ENCODE measurements around the gene FCHSD2. TPM values are rescaled to one million over a fixed set of nuclear protein-coding genes. Genes with fewer than 3 reads are reported as not detected.
A peak's percentile ranks its signal among the peaks of the same experiment; 100 is the strongest.

The FCHSD2 gene
- total and polyA plus RNA-seq, 2 donors (not counting 1 experiment from before 2014, with no cell fraction given), result 19.5 to 40.6 TPM

- Histone ChIP-seq H3K4me1 (ENCODE audit: control insufficient read depth, extremely low read depth, insufficient read depth, low read length) (no peaks in the 10 kb centered on the region), H3K27me3 (ENCODE audit: control insufficient read depth, insufficient read depth, low read length) (no peaks in the 10 kb centered on the region), H2AFZ (ENCODE audit: low read length) (no peak overlapping the region), H3K79me2 (ENCODE audit: control insufficient read depth, insufficient read depth, low read length) (no peaks in the 10 kb centered on the region), H3K9me3 (ENCODE audit: control insufficient read depth, insufficient read depth, low read depth, low read length) (no peaks in the 10 kb centered on the region), H3K9ac (ENCODE audit: insufficient read depth, low read length) (no peak overlapping the region), H3K4me2 (ENCODE audit: extremely low read depth, insufficient read depth, low read length) (no peak overlapping the region), H4K20me1 (ENCODE audit: control insufficient read depth, extremely low read depth, insufficient read depth, low read length) (no peaks in the 10 kb centered on the region), H3K4me3 (replicated peaks in 1 of 4; ENCODE audit: control extremely low read depth in 1 of 4, insufficient read depth in 1 of 4, low read depth in 3 of 4, low read length in 4 of 4) (no peak overlapping the region), H3K36me3 (ENCODE audit: control insufficient read depth, insufficient read depth, low read length) (no peaks in the 10 kb centered on the region), H3K27ac (ENCODE audit: insufficient read depth, low read length) (no peak overlapping the region)
- no peak for TF ChIP-seq CTCF (conservative IDR thresholded peaks at IDR 0.05 in 1 of 2, IDR thresholded peaks at IDR 0.05 in 1 of 2; ENCODE audit: low read depth in 1 of 2, low read length in 2 of 2)
- TF ChIP-seq EZH2 (IDR thresholded peaks at IDR 0.05; ENCODE audit: low read length, missing control alignments), result no peak
- peak in 1 of 2 donors; percentile 30 for DNase-seq (ENCODE audit: low read depth in 2 of 2)
Measured at GRCh38 chr11:73085189-73085875, 56.8 kb downstream of the FCHSD2 start.

GRCh38 chr11:73078631-73079030 is 63.5 kb downstream of the FCHSD2 start:
- H3K27me3 ChIP-seq (ENCODE audit: control insufficient read depth, insufficient read depth, low read length), result no peaks in the 10 kb centered on the region
- H3K9me3 ChIP-seq (ENCODE audit: control insufficient read depth, insufficient read depth, low read depth, low read length), result no peaks in the 10 kb centered on the region
- no peak overlapping the region for H3K27ac ChIP-seq (ENCODE audit: insufficient read depth, low read length)
- H3K79me2 ChIP-seq (ENCODE audit: control insufficient read depth, insufficient read depth, low read length), result no peaks in the 10 kb centered on the region
- no peak overlapping the region for H3K4me3 ChIP-seq (replicated peaks in 1 of 4; ENCODE audit: control extremely low read depth in 1 of 4, insufficient read depth in 1 of 4, low read depth in 3 of 4, low read length in 4 of 4)
- no peak overlapping the region for H3K4me2 ChIP-seq (ENCODE audit: extremely low read depth, insufficient read depth, low read length)
- TF ChIP-seq CTCF (conservative IDR thresholded peaks at IDR 0.05 in 1 of 2, IDR thresholded peaks at IDR 0.05 in 1 of 2; ENCODE audit: low read depth in 1 of 2, low read length in 2 of 2) (no peak), EZH2 (IDR thresholded peaks at IDR 0.05; ENCODE audit: low read length, missing control alignments) (no peak)
- no peak for DNase-seq (ENCODE audit: low read depth in 2 of 2)
- no peak overlapping the region for H3K9ac ChIP-seq (ENCODE audit: insufficient read depth, low read length)
- no peaks in the 10 kb centered on the region for H3K4me1 ChIP-seq (ENCODE audit: control insufficient read depth, extremely low read depth, insufficient read depth, low read length)
- H4K20me1 ChIP-seq (ENCODE audit: control insufficient read depth, extremely low read depth, insufficient read depth, low read length), result no peaks in the 10 kb centered on the region
- H2AFZ ChIP-seq (ENCODE audit: low read length), result no peak overlapping the region
- H3K36me3 ChIP-seq (ENCODE audit: control insufficient read depth, insufficient read depth, low read length), result no peaks in the 10 kb centered on the region

- H3K4me2 ChIP-seq (ENCODE audit: extremely low read depth, insufficient read depth, low read length), result no peak overlapping the region
- H3K27ac ChIP-seq (ENCODE audit: insufficient read depth, low read length), result no peak overlapping the region
- H3K4me3 ChIP-seq (replicated peaks in 1 of 4; ENCODE audit: control extremely low read depth in 1 of 4, insufficient read depth in 1 of 4, low read depth in 3 of 4, low read length in 4 of 4), result no peak overlapping the region
- no peak overlapping the region for H3K9ac ChIP-seq (ENCODE audit: insufficient read depth, low read length)
- DNase-seq (ENCODE audit: low read depth in 2 of 2), result no peak
- no peaks in the 10 kb centered on the region for H3K4me1 ChIP-seq (ENCODE audit: control insufficient read depth, extremely low read depth, insufficient read depth, low read length)
- TF ChIP-seq EZH2 (IDR thresholded peaks at IDR 0.05; ENCODE audit: low read length, missing control alignments), result no peak
- no peak for TF ChIP-seq CTCF (conservative IDR thresholded peaks at IDR 0.05 in 1 of 2, IDR thresholded peaks at IDR 0.05 in 1 of 2; ENCODE audit: low read depth in 1 of 2, low read length in 2 of 2)
- no peaks in the 10 kb centered on the region for H3K9me3 ChIP-seq (ENCODE audit: control insufficient read depth, insufficient read depth, low read depth, low read length)
- no peaks in the 10 kb centered on the region for H3K36me3 ChIP-seq (ENCODE audit: control insufficient read depth, insufficient read depth, low read length)
- H4K20me1 ChIP-seq (ENCODE audit: control insufficient read depth, extremely low read depth, insufficient read depth, low read length), result no peaks in the 10 kb centered on the region
- no peaks in the 10 kb centered on the region for H3K79me2 ChIP-seq (ENCODE audit: control insufficient read depth, insufficient read depth, low read length)
- no peak overlapping the region for H2AFZ ChIP-seq (ENCODE audit: low read length)
- H3K27me3 ChIP-seq (ENCODE audit: control insufficient read depth, insufficient read depth, low read length), result no peaks in the 10 kb centered on the region
Measured at GRCh38 chr11:73077454-73077853, 64.7 kb downstream of the FCHSD2 start.
